Gastrocnemius medialis (tissue), 4 donors: ENCODE measurements around the gene LAMA3. TPM values are rescaled to one million over a fixed set of nuclear protein-coding genes. Genes with fewer than 3 reads are reported as not detected.

Experiments
- ATAC-seq, 2 donors: fragments of 150-250 bp; one replicate each; pipeline ENCODE4 v1.9.1; 2016
- DNase-seq, 2 donors: peaks; one replicate each; pipeline ENCODE4 v3.0.0-alpha.2; 2019
- H3K27ac ChIP-seq, 4 donors: fragments of 200-600 bp; sonication (generic); 1 replicate in 1 of 4; 2 replicates in 3 of 4; pipeline ENCODE4 v1.5.1; 2016 to 2018; ENCODE audit warnings: mild to moderate bottlenecking in 2 of 4, moderate library complexity in 1 of 4
- H3K27me3 ChIP-seq, 3 donors: fragments of 200-600 bp; sonication (generic) in 2 of 3; 1 replicate in 1 of 3; 2 replicates in 2 of 3; pipeline versions ENCODE4 v1.5.1 to v1.6.0; 2016 to 2019; ENCODE audit warnings: mild to moderate bottlenecking in 1 of 3, moderate library complexity in 1 of 3
- H3K36me3 ChIP-seq, 2 donors: fragments of 200-600 bp; sonication (generic) in 1 of 2; one replicate each; pipeline ENCODE4 v1.5.1; 2017 to 2018
- H3K4me1 ChIP-seq, 2 donors: fragments of 200-600 bp; sonication (generic) in 1 of 2; one replicate each; pipeline ENCODE4 v1.5.1; 2016 to 2017; ENCODE audit warnings: mild to moderate bottlenecking in 2 of 2
- H3K4me3 ChIP-seq, 4 donors: fragments of 200-600 bp; sonication (generic) in 3 of 4; 1 replicate in 1 of 4; 2 replicates in 3 of 4; pipeline ENCODE4 v1.5.1; 2016 to 2019; ENCODE audit warnings: mild to moderate bottlenecking in 2 of 4
- H3K9me3 ChIP-seq, 3 donors: fragments of 200-600 bp; sonication (generic) in 2 of 3; 1 replicate in 1 of 3; 2 replicates in 2 of 3; pipeline ENCODE4 v1.5.1; 2016 to 2019
- POLR2A ChIP-seq, 2 donors: fragments of 450-650 bp; IDR thresholded peaks; one replicate each; pipeline ENCODE4 v1.6.1; 2017; ENCODE audit warnings: antibody characterized with exemption in 2 of 2, mild to moderate bottlenecking in 2 of 2, moderate library complexity in 2 of 2
- in situ Hi-C, 4 donors: fragments of 200-750 bp; cut with MboI; loops; one replicate each; pipeline versions ENCODE4 v1.15.0 to v1.8.0; 2017; ENCODE audit warnings: low sequenced_read_pairs in 4 of 4
- intact Hi-C: fragments of 100-400 bp; cut with DNase I; formaldehyde crosslinking; loops from one replicate; pipeline ENCODE4 v1.15.1; 2023; ENCODE audit warnings: low total_unique reads
- total RNA-seq, 4 donors: library from RNA; depleted of rRNA; stranded (reverse); fragments of >200 nt; gene quantifications; one replicate each; pipeline versions ENCODE4 v1.1.0 to v1.2.3, GENCODE V29; 2016
- TF ChIP-seq, protein P1 (sequence below), 5 experiments: fragments of 450-650 bp in 3 of 5; fragments of 200-600 bp in 2 of 5; sonication (generic) in 2 of 5; IDR thresholded peaks in 4 of 5; conservative IDR thresholded peaks in 1 of 5; 1 replicate in 4 of 5; 2 replicates in 1 of 5; pipeline ENCODE4 v1.5.1; 2016 to 2019; ENCODE audit warnings: antibody characterized with exemption in 5 of 5, mild to moderate bottlenecking in 3 of 5, moderate library complexity in 3 of 5

The LAMA3 gene
- total RNA-seq, 4 donors from 2014 or later = 1.1 to 5.3 (median 2.1) TPM

DNA sequence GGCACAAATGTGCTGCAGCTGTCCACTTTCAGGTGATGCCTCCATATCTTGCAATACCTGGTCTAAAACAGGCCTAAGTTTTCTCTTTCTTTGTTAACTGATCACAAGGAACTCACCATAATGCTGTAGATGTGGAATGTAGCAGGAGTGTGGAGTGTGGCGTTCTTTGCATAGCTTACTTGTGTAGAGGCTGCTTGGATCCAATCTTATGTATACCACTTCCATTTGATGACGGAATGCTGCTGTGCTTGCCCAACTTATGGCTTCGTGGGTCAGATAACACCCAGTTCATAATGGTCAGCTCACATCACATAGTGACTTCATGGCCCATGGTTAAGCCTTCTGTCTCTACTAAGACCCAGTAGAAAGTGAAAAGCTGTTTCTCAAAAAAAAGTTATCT, 114.5 kb downstream of the LAMA3 start:
- Histone ChIP-seq H3K27ac (no peak overlapping the region), H3K9me3 (no peaks in the 10 kb centered on the region), H3K27me3 (no peaks in the 10 kb centered on the region), H3K36me3 (no peaks in the 10 kb centered on the region), H3K4me3 (no peak overlapping the region), H3K4me1 (peaks cover 0 to 6% of the 10 kb centered on the region in 2 donors)
- DNase-seq (no peak), ATAC-seq (no peak)
- in situ Hi-C loops = loop anchor here in 3 of 4 donors (10.0 to 25.0 kb wide), 4 partner anchors 109 to 291 kb away; partner anchors contain the start of gene RMC1 (in 1 of the 3)
- TF ChIP-seq, protein P1, sequence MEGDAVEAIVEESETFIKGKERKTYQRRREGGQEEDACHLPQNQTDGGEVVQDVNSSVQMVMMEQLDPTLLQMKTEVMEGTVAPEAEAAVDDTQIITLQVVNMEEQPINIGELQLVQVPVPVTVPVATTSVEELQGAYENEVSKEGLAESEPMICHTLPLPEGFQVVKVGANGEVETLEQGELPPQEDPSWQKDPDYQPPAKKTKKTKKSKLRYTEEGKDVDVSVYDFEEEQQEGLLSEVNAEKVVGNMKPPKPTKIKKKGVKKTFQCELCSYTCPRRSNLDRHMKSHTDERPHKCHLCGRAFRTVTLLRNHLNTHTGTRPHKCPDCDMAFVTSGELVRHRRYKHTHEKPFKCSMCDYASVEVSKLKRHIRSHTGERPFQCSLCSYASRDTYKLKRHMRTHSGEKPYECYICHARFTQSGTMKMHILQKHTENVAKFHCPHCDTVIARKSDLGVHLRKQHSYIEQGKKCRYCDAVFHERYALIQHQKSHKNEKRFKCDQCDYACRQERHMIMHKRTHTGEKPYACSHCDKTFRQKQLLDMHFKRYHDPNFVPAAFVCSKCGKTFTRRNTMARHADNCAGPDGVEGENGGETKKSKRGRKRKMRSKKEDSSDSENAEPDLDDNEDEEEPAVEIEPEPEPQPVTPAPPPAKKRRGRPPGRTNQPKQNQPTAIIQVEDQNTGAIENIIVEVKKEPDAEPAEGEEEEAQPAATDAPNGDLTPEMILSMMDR (IDR thresholded peaks at IDR 0.05 in 4 of 5, conservative IDR thresholded peaks at IDR 0.05 in 1 of 5) = no peak
- TF ChIP-seq POLR2A (IDR thresholded peaks at IDR 0.05) = no peak
- intact Hi-C loops = no loop called here

DNA sequence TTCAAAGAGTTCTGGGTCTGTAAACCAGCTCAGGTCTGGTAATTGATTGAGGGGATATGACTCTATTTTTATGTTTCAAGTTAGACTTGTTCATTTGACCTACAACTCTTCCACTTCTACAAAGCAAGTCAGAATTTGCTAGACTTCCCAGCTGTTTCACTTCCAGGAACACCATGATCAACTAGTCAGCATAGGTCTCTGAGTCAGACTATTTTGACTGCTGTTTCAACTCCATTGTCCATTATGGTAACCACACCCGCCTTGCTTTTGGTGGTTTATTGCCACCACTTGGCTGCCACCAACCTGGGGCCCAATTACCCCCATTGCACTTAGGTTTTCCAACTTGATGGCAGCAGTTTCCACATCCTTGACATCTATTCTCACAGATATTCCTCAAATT, 116.6 kb downstream of the LAMA3 start:
- H3K9me3 ChIP-seq = no peaks in the 10 kb centered on the region
- H3K36me3 ChIP-seq = no peaks in the 10 kb centered on the region
- no peak for TF ChIP-seq POLR2A (IDR thresholded peaks at IDR 0.05)
- TF ChIP-seq, protein P1 (IDR thresholded peaks at IDR 0.05 in 4 of 5, conservative IDR thresholded peaks at IDR 0.05 in 1 of 5) = no peak
- intact Hi-C loops (no loop called here), in situ Hi-C loops (loop anchor here in 3 of 4 donors (10.0 to 25.0 kb wide), 4 partner anchors 106 to 294 kb away; partner anchors contain the start of gene RMC1 (in 1 of the 3))
- H3K27me3 ChIP-seq = no peaks in the 10 kb centered on the region
- no peak for ATAC-seq
- no peak overlapping the region for H3K4me3 ChIP-seq
- no peaks in the 10 kb centered on the region for H3K4me1 ChIP-seq
- H3K27ac ChIP-seq = no peak overlapping the region
- DNase-seq = no peak

DNA sequence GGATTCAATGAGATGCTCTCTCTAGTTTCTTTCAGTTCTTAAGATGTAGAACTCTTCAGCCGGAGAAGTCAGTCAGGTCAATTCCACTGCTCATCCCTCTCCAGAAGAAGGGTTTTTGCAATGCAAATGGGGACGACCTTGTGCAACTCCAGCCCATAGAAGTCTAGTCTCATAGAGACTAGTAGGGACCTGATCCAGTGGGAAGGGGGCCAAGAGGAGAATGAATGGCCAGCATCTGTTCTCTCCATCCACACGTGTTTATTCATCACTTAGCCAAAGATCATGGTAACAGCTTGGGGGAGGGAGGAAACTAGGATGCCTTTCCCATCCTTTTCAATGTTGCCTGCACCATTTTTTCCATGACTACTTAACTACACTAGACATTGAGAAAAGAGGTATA, 120.2 kb downstream of the LAMA3 start:
- intact Hi-C loops (no loop called here), in situ Hi-C loops (loop anchor here in 3 of 4 donors (10.0 to 25.0 kb wide), 4 partner anchors 103 to 297 kb away; partner anchors contain the start of gene RMC1 (in 1 of the 3))
- Histone ChIP-seq H3K9me3 (no peaks in the 10 kb centered on the region), H3K27me3 (no peaks in the 10 kb centered on the region), H3K27ac (no peak overlapping the region), H3K36me3 (no peaks in the 10 kb centered on the region), H3K4me3 (no peak overlapping the region), H3K4me1 (peaks cover under 1 to 2% of the 10 kb centered on the region in 2 donors)
- peak in 1 of 2 donors; percentile 22 for DNase-seq
- TF ChIP-seq, protein P1 (IDR thresholded peaks at IDR 0.05 in 4 of 5, conservative IDR thresholded peaks at IDR 0.05 in 1 of 5) = no peak
- no peak for TF ChIP-seq POLR2A (IDR thresholded peaks at IDR 0.05)
- ATAC-seq = no peak

DNA sequence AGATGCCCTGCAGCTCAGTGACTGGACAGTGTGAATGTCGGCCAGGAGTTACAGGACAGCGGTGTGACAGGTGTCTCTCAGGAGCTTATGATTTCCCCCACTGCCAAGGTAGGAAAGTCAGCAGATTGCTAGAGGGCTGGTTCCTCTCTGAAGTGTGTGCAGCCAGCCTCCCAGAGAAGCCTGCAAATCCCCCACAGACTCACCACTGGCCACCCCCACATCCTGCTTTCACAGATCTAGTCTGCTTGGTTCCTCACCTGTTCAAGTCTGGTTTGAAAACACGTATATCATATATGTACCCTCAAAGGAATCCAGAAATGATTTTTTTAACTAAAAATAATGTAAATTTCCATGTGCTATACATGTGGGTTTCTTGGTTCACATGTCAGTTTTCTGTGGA, 121.1 kb downstream of the LAMA3 start:
- ATAC-seq = no peak
- H3K36me3 ChIP-seq = no peaks in the 10 kb centered on the region
- H3K4me1 ChIP-seq = peaks cover 5 to 6% of the 10 kb centered on the region in 2 donors
- DNase-seq = no peak
- TF ChIP-seq POLR2A (IDR thresholded peaks at IDR 0.05) = no peak
- TF ChIP-seq, protein P1 (IDR thresholded peaks at IDR 0.05 in 4 of 5, conservative IDR thresholded peaks at IDR 0.05 in 1 of 5) = no peak
- H3K27me3 ChIP-seq = no peaks in the 10 kb centered on the region
- no peak overlapping the region for H3K4me3 ChIP-seq
- in situ Hi-C loops (loop anchor here in 3 of 4 donors (5.0 to 25.0 kb wide), 4 partner anchors 102 to 298 kb away; partner anchors contain the start of gene RMC1 (in 1 of the 3)), intact Hi-C loops (no loop called here)
- no peak overlapping the region for H3K27ac ChIP-seq
- H3K9me3 ChIP-seq = no peaks in the 10 kb centered on the region
